Hepatocyte (in vitro differentiated cells): Measurements from ENCODE around the gene KIF18B.

Experiments
- EZH2 ChIP-seq: fragments of 200-600 bp; sonication (generic); IDR thresholded peaks from 2 replicates; pipeline ENCODE4 v1.6.1; 2016; ENCODE audit warnings: antibody characterized with exemption, mild to moderate bottlenecking, borderline replicate concordance
- TF ChIP-seq, protein P1 (sequence below): fragments of 200-600 bp; sonication (generic); IDR thresholded peaks from 2 replicates; pipeline ENCODE4 v1.5.1; 2016; ENCODE audit warnings: antibody characterized with exemption, mild to moderate bottlenecking; ENCODE audit not compliant: poor library complexity

DNA sequence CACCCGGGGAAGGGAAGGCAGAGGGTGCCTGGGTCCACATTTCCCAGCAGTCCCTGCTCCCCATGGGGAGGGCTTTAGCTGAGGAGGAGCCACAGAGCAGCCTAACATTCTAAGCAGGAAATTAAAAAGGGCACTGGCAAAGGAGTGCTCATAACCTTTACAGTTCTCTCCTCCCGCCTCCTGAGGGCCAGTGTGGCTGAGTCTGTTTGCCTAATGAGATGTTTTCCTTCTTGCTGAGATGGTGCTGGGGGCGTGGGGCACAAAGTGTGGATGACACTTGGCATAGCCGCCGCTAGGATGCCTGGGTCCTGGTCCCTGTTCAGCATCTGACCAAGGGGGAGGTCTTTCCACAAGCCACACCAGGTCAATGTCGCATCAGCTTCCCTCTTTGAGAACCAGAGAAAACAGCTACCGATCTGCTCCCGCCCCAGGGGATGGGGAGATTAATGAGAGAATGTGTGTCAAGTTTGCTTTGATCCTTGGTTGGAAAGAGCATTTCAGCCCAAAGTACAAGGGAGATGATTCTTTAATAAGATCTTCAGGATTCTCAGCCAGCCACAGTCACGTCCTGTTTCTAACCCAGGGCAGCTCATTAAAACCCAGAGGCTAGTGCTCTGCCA, 5.8 kb downstream of the KIF18B start:
- TF ChIP-seq, protein P1, sequence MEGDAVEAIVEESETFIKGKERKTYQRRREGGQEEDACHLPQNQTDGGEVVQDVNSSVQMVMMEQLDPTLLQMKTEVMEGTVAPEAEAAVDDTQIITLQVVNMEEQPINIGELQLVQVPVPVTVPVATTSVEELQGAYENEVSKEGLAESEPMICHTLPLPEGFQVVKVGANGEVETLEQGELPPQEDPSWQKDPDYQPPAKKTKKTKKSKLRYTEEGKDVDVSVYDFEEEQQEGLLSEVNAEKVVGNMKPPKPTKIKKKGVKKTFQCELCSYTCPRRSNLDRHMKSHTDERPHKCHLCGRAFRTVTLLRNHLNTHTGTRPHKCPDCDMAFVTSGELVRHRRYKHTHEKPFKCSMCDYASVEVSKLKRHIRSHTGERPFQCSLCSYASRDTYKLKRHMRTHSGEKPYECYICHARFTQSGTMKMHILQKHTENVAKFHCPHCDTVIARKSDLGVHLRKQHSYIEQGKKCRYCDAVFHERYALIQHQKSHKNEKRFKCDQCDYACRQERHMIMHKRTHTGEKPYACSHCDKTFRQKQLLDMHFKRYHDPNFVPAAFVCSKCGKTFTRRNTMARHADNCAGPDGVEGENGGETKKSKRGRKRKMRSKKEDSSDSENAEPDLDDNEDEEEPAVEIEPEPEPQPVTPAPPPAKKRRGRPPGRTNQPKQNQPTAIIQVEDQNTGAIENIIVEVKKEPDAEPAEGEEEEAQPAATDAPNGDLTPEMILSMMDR, result no peak
- no peak for TF ChIP-seq EZH2
